ENCODE measurements around the gene ZG16B. TPM values are rescaled to one million over a fixed set of nuclear protein-coding genes. Genes with fewer than 3 reads are reported as not detected.

Gene ZG16B
- polyA plus RNA-seq, 1 experiment: 0.10 TPM

DNA sequence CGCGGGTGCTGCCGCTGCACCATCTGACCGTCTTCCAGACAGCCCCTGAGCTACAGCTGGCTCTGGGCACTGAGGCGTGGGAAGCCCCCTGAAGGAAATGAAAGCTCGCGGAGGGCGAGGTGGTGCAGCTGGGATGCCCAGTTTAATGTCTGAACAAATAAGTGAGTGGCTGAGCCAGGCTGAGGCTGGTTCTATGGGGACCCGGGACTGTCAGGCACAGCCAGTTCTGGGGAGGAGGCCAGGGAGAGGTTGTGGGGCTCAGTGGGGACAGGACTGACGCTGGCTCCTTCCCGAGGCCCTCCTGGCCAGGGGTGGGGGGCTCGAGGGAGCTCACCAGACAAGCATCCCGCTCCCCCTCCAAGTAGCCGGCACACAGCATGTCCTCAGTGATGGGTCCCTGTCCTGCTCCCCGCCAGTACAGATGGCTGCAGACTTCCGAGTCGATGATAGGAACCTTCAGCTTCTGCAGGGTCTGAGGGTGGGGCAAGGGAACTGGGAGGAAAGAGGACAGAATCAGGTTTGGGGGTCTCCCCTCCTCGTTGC lies 23.5 kb downstream of the ZG16B start:
- Histone ChIP-seq H3K27me3 (ENCODE audit: control insufficient read depth, insufficient read depth, low read length) (peaks cover 21% of the 10 kb centered on the region), H3K4me3 (ENCODE audit: low read depth, low read length) (no peak overlapping the region), H3K36me3 (ENCODE audit: control insufficient read depth, insufficient read depth, low read length) (no peaks in the 10 kb centered on the region)
- CTCF ChIA-PET: interaction anchor here (1.1 to 4.8 kb wide), 5 partner anchors 8 to 26 kb away, joined by 3 to 25 read pairs (median 4); no protein-coding TSS in a partner anchor
- no peak for DNase-seq (ENCODE audit: low read depth)
- POLR2A ChIA-PET: no interaction called here
- TF ChIP-seq, protein P1, sequence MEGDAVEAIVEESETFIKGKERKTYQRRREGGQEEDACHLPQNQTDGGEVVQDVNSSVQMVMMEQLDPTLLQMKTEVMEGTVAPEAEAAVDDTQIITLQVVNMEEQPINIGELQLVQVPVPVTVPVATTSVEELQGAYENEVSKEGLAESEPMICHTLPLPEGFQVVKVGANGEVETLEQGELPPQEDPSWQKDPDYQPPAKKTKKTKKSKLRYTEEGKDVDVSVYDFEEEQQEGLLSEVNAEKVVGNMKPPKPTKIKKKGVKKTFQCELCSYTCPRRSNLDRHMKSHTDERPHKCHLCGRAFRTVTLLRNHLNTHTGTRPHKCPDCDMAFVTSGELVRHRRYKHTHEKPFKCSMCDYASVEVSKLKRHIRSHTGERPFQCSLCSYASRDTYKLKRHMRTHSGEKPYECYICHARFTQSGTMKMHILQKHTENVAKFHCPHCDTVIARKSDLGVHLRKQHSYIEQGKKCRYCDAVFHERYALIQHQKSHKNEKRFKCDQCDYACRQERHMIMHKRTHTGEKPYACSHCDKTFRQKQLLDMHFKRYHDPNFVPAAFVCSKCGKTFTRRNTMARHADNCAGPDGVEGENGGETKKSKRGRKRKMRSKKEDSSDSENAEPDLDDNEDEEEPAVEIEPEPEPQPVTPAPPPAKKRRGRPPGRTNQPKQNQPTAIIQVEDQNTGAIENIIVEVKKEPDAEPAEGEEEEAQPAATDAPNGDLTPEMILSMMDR (IDR thresholded peaks at IDR 0.05; ENCODE audit: insufficient read depth, low read depth, low read length): no peak

DNA sequence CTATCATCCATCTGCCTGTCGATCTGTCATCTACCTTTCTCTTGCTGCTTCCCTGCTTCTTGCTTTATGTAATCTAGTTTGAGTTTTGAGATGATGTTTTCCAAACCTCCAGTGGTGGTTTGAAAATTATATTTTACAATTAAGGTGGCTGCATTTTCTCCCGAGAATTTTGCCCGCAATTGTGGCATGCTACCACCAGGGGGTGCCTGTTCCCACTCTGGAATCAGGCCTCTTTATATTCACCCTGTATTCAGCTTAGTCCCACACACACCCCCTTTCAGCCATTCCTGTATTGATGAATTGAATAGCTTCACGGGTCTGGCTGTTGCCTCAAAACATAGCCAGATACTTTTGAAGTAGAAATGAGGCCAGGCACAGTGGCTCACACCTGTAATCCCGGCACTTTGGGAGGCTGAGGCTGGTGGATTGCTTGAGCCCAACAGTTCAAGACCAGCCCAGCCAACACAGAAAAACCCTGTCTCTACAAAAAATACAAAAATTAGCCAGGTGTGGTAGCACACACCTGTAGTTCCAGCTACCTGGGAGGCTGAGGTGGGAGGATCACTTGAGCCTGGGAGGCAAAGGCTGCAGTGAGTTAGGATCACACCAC lies 24.7 kb downstream of the ZG16B start:
- CTCF ChIA-PET: interaction anchor here (1.1 to 4.8 kb wide), 6 partner anchors 9 to 27 kb away, joined by 3 to 25 read pairs (median 5); no protein-coding TSS in a partner anchor
- H3K36me3 ChIP-seq (ENCODE audit: control insufficient read depth, insufficient read depth, low read length): no peaks in the 10 kb centered on the region
- POLR2A ChIA-PET: no interaction called here

DNA sequence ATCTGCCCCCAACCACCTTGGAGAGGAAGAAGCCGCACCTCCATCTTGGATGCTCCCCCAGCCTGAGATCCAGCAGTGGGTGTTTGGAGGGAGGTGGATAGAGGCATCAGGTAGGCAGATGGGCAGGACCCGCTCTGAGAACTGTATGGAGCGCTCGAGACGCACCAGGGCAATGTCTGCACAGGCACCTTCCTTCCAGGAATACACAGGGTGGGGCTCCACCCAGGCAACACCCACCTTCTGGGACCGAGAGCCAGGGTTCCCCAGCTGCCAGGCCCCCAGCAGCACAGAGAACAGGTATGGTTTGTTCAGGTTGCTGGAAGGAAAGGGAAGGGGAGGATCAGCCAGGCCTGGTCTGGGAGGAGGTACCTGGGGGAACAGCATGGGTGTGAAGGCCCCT lies 25.4 kb downstream of the ZG16B start:
- Histone ChIP-seq H3K4me3 (ENCODE audit: low read depth, low read length) (no peak overlapping the region), H3K27me3 (ENCODE audit: control insufficient read depth, insufficient read depth, low read length) (peaks cover 11% of the 10 kb centered on the region), H3K36me3 (ENCODE audit: control insufficient read depth, insufficient read depth, low read length) (no peaks in the 10 kb centered on the region)
- DNase-seq (ENCODE audit: low read depth): no peak
- TF ChIP-seq, protein P1 (IDR thresholded peaks at IDR 0.05; ENCODE audit: insufficient read depth, low read depth, low read length): no peak
- POLR2A ChIA-PET: no interaction called here
- CTCF ChIA-PET: interaction anchor here (1.3 to 4.8 kb wide), 2 partner anchors 13 to 17 kb away, joined by 6 to 25 read pairs; no protein-coding TSS in a partner anchor

More for the DNA sequence above, 24.7 kb downstream of the ZG16B start:
- Histone ChIP-seq H3K4me3 (ENCODE audit: low read depth, low read length) (no peak overlapping the region), H3K27me3 (ENCODE audit: control insufficient read depth, insufficient read depth, low read length) (peaks cover 13% of the 10 kb centered on the region)
- TF ChIP-seq, protein P1 (IDR thresholded peaks at IDR 0.05; ENCODE audit: insufficient read depth, low read depth, low read length): peak; percentile 49
- no peak for DNase-seq (ENCODE audit: low read depth)

DNA sequence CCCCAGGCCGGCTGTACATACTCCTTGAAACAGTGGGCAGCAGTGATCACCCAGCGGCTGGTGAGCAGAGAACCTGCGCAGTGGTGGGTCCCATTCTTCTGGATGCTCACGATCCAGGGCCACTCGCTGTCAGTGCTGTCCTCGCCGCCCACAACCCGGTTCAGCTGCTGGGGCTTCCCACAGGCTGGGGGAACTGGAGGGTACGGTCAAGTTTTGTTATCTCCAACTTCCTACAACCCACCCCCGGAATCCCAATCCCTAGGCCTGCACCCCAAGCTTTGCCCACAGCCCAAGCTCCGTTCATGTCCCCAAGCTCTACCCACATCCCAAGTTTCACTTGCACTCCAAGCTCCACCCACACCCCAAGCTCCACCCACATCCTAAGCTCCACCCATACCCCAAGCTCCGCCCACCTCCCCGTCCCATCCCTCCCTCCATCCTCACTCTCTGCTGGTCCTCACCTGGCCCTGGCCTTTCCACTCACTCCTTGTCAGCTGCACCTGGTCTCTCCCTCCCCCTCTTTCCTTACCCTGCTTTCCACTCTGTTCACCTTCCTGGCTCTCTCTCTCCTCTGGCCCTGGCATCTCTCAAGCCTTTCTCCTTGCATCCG lies 26.1 kb downstream of the ZG16B start:
- Histone ChIP-seq H3K36me3 (ENCODE audit: control insufficient read depth, insufficient read depth, low read length) (no peaks in the 10 kb centered on the region), H3K27me3 (ENCODE audit: control insufficient read depth, insufficient read depth, low read length) (peaks cover 10% of the 10 kb centered on the region), H3K4me3 (ENCODE audit: low read depth, low read length) (no peak overlapping the region)
- TF ChIP-seq, protein P1 (IDR thresholded peaks at IDR 0.05; ENCODE audit: insufficient read depth, low read depth, low read length): no peak
- CTCF ChIA-PET: interaction anchor here (1.3 to 4.8 kb wide), 2 partner anchors 12 to 17 kb away, joined by 6 to 25 read pairs; no protein-coding TSS in a partner anchor
- DNase-seq (ENCODE audit: low read depth): no peak
- POLR2A ChIA-PET: no interaction called here
